ENCODE measurements around the gene GFOD1. TPM values are rescaled to one million over a fixed set of nuclear protein-coding genes. Genes with fewer than 3 reads are reported as not detected.

GFOD1 gene
- total RNA-seq, 1 experiment from 2014 or later: 6.1 TPM

- no peak overlapping the region for H2AK5ac ChIP-seq (ENCODE audit: insufficient read length, low read length)
- H4K91ac ChIP-seq (ENCODE audit: insufficient read length, low read depth, low read length): no peak overlapping the region
- no peaks in the 10 kb centered on the region for H4K20me1 ChIP-seq (ENCODE audit: control insufficient read depth, insufficient read depth, insufficient read length)
- no peak overlapping the region for H3K4ac ChIP-seq (ENCODE audit: low read depth, low read length)
- H3K23me2 ChIP-seq (ENCODE audit: insufficient read length, low read depth, low read length, poor library complexity, severe bottlenecking): no peaks in the 10 kb centered on the region
- no peak overlapping the region for H4K8ac ChIP-seq (replicated peaks; ENCODE audit: insufficient read length, low read depth, low read length)
- TF ChIP-seq CTCF (conservative IDR thresholded peaks at IDR 0.05): no peak
- H3K79me1 ChIP-seq (ENCODE audit: insufficient read depth, low read depth, low read length, poor library complexity, severe bottlenecking): no peaks in the 10 kb centered on the region
- no peak overlapping the region for H3K4me2 ChIP-seq (ENCODE audit: insufficient read depth, insufficient read length, low read length)
- no peak overlapping the region for H3K9ac ChIP-seq (ENCODE audit: extremely low read depth, insufficient read length, low read length)
- H2AFZ ChIP-seq (ENCODE audit: low read length): no peak overlapping the region
- no peak overlapping the region for H3K18ac ChIP-seq (ENCODE audit: insufficient read length, low read depth, low read length)
- no peak overlapping the region for H2BK20ac ChIP-seq (ENCODE audit: low read depth, low read length, poor library complexity, severe bottlenecking)
- H3K27me3 ChIP-seq (ENCODE audit: insufficient read depth, low read length): no peaks in the 10 kb centered on the region
- H3K56ac ChIP-seq (ENCODE audit: insufficient read length, low read depth, low read length): no peak overlapping the region
- no peaks in the 10 kb centered on the region for H3K79me2 ChIP-seq (ENCODE audit: insufficient read depth, low read length)
- Mint-ChIP-seq H3K4me3 (no peak overlapping the region), H3K9me3 (no peaks in the 10 kb centered on the region), H3K36me3 (ENCODE audit: insufficient read depth in 1 of 3, low read depth in 3 of 3) (no peaks in the 10 kb centered on the region), H3K27ac (peak overlapping the region in 1 of 3 experiments; percentile 61; a peak in 1 of 7 replicates), H3K27me3 (ENCODE audit: low read depth) (no peaks in the 10 kb centered on the region), H3K4me1 (peaks cover 38 to 47% of the 10 kb centered on the region in 2 experiments)
- H3K9me3 ChIP-seq (ENCODE audit: control insufficient read depth, low read depth, low read length): no peaks in the 10 kb centered on the region
- no peak overlapping the region for H2BK5ac ChIP-seq (ENCODE audit: insufficient read length, low read length)
- no peak overlapping the region for H4K5ac ChIP-seq (ENCODE audit: insufficient read length, low read depth, low read length)
- H2BK120ac ChIP-seq (ENCODE audit: low read depth, low read length, poor library complexity, severe bottlenecking): no peak overlapping the region
- no peak overlapping the region for H3K27ac ChIP-seq (ENCODE audit: insufficient read length, low read depth, low read length)
- H3K14ac ChIP-seq (ENCODE audit: insufficient read depth, low read length): no peak overlapping the region
- whole genome bisulfite sequencing (ENCODE audit: extremely low coverage, insufficient read length, low lambda C conversion rate): no CpG with 5 or more reads among the region's 6 CpGs
- peaks cover 3% of the 10 kb centered on the region; the same call in 1 of the 2 replicates for H3K4me1 ChIP-seq (ENCODE audit: insufficient read depth, low read length)
- no peak overlapping the region for H3T11ph ChIP-seq (ENCODE audit: low read length)
- no peak overlapping the region for H3K23ac ChIP-seq (ENCODE audit: insufficient read length, low read depth, low read length)
- DNase-seq: no peak
- no peak overlapping the region for H2BK15ac ChIP-seq (ENCODE audit: low read depth, low read length)
- H2BK12ac ChIP-seq (ENCODE audit: insufficient read length, low read depth, low read length): no peak overlapping the region
Measured at GRCh38 chr6:13359287-13359686, 128.1 kb downstream of the GFOD1 start.
